IMR-90 (cell line): Measurements from ENCODE around the gene TRPM1. TPM values are rescaled to one million over a fixed set of nuclear protein-coding genes. Genes with fewer than 3 reads are reported as not detected.

Source experiments
- ATAC-seq: fragments of 200-7000 bp; cut with Tn5 transposase; 2 replicates; pipeline ENCODE4 v1.9.1; 2020; ENCODE audit warnings: low read depth, mild to moderate bottlenecking, moderate library complexity
- BruUV-seq: library from RNA; stranded (reverse); fragments of 400-500 nt; replicated peaks from 2 replicates; lab custom pipeline; 2021; lab: Mats Ljungman, UMichigan
- CTCF ChIA-PET: fragments of 300-600 bp; formaldehyde crosslinking; extraction: SDS; loops from one replicate; lab custom pipeline; 2021; ENCODE audit warnings: antibody characterized with exemption; lab: Yijun Ruan, JAX
- POLR2A ChIA-PET: fragments of 300-600 bp; sonication (Branson Sonifier 250); formaldehyde crosslinking; loops from one replicate; lab custom pipeline; 2022; ENCODE audit warnings: antibody characterized with exemption; ENCODE audit not compliant: unreplicated experiment; lab: Charles Lee
- DNase-seq: peaks from one replicate; pipeline ENCODE4 v3.0.0; 2013
- H2AFZ ChIP-seq: replicated peaks from 2 replicates; pipeline ENCODE3; 2013; ENCODE audit warnings: low read length, mild to moderate bottlenecking; ENCODE audit not compliant: poor library complexity
- H2AK5ac ChIP-seq: 2 replicates; pipeline ENCODE4 v1.6.1; 2013; ENCODE audit warnings: low read depth, low read length, inconsistent platforms
- H2AK9ac ChIP-seq: replicated peaks from 2 replicates; pipeline ENCODE3; 2013; ENCODE audit warnings: mild to moderate bottlenecking, low read depth, low read length, moderate library complexity; ENCODE audit not compliant: poor library complexity
- H2BK120ac ChIP-seq: 2 replicates; pipeline ENCODE4 v1.6.1; 2013; ENCODE audit warnings: low read depth, low read length, inconsistent platforms
- H2BK15ac ChIP-seq: 3 replicates; pipeline ENCODE4 v1.6.1; 2013; ENCODE audit warnings: low read depth, low read length, inconsistent platforms
- H2BK20ac ChIP-seq: 2 replicates; pipeline ENCODE4 v1.6.1; 2013; ENCODE audit warnings: low read depth, mild to moderate bottlenecking, inconsistent platforms, low read length, moderate library complexity
- H2BK5ac ChIP-seq: 2 replicates; pipeline ENCODE4 v1.6.1; 2013; ENCODE audit warnings: mild to moderate bottlenecking, low read depth, low read length, inconsistent platforms; ENCODE audit not compliant: poor library complexity, severe bottlenecking
- H3K14ac ChIP-seq: replicated peaks from 2 replicates; pipeline ENCODE4 v1.6.1; 2013; ENCODE audit warnings: low read depth, low read length, inconsistent platforms
- H3K18ac ChIP-seq: 2 replicates; pipeline ENCODE4 v1.6.1; 2013; ENCODE audit warnings: low read depth, low read length, control low read depth
- H3K23ac ChIP-seq: 2 replicates; pipeline ENCODE4 v1.6.1; 2013; ENCODE audit warnings: low read depth, low read length, inconsistent platforms
- H3K27ac ChIP-seq: 2 replicates; pipeline ENCODE4 v1.5.1; 2013; ENCODE audit warnings: mild to moderate bottlenecking, control low read depth, low read length; ENCODE audit not compliant: insufficient read depth
- H3K27me3 ChIP-seq: 2 replicates; pipeline ENCODE4 v1.6.1; 2013; ENCODE audit warnings: low read length; ENCODE audit not compliant: control insufficient read depth, insufficient read depth
- H3K36me3 ChIP-seq: 2 replicates; pipeline ENCODE4 v1.6.1; 2013; ENCODE audit warnings: low read length, mixed read lengths; ENCODE audit not compliant: control insufficient read depth, insufficient read depth
- H3K4ac ChIP-seq: 2 replicates; pipeline ENCODE4 v1.6.1; 2013; ENCODE audit warnings: low read depth, low read length, inconsistent platforms
- H3K4me1 ChIP-seq: 2 replicates; pipeline ENCODE4 v1.6.1; 2013; ENCODE audit warnings: low read length, mixed read lengths; ENCODE audit not compliant: control insufficient read depth, insufficient read depth
- H3K4me2 ChIP-seq: 2 replicates; pipeline ENCODE4 v1.6.1; 2013; ENCODE audit warnings: low read depth, mild to moderate bottlenecking, control low read depth, low read length, moderate library complexity
- H3K4me3 ChIP-seq: 2 replicates; pipeline ENCODE4 v1.5.1; 2013; ENCODE audit warnings: low read depth, mild to moderate bottlenecking, control low read depth, low read length, moderate library complexity; ENCODE audit not compliant: insufficient read depth
- H3K56ac ChIP-seq: 2 replicates; pipeline ENCODE4 v1.6.1; 2013; ENCODE audit warnings: low read length, inconsistent platforms; ENCODE audit not compliant: insufficient read depth; ENCODE audit errors: extremely low read depth
- H3K79me1 ChIP-seq, 2 experiments: 2 replicates each; pipeline ENCODE4 v1.6.1; 2013; ENCODE audit warnings: low read length in 2 of 2, inconsistent platforms in 1 of 2, low read depth in 1 of 2
- H3K9ac ChIP-seq: 2 replicates; pipeline ENCODE4 v1.6.1; 2013; ENCODE audit warnings: low read depth, low read length, control low read depth
- H3K9me1 ChIP-seq: 2 replicates; pipeline ENCODE4 v1.6.1; 2013; ENCODE audit warnings: low read length, inconsistent platforms; ENCODE audit not compliant: insufficient read depth
- H3K9me3 ChIP-seq: 2 replicates; pipeline ENCODE4 v1.6.1; 2013; ENCODE audit warnings: low read length; ENCODE audit not compliant: control insufficient read depth, insufficient read depth
- H4K20me1 ChIP-seq: 2 replicates; pipeline ENCODE4 v1.6.1; 2013; ENCODE audit warnings: low read length, inconsistent platforms; ENCODE audit not compliant: insufficient read depth
- H4K5ac ChIP-seq: 2 replicates; pipeline ENCODE4 v1.6.1; 2013; ENCODE audit warnings: mild to moderate bottlenecking, low read depth, low read length, control low read depth
- H4K8ac ChIP-seq, 2 experiments: 2 replicates each; pipeline ENCODE4 v1.6.1; 2013; ENCODE audit warnings: low read depth in 2 of 2, low read length in 2 of 2, control low read depth in 1 of 2, inconsistent platforms in 1 of 2
- H4K91ac ChIP-seq: 2 replicates; pipeline ENCODE4 v1.6.1; 2013; ENCODE audit warnings: low read depth, low read length, inconsistent platforms; ENCODE audit not compliant: insufficient read depth
- CHD1 ChIP-seq: IDR thresholded peaks from 2 replicates; pipeline ENCODE4 v1.6.1; 2012; ENCODE audit warnings: low read depth, low read length, improper control_type of control experiment
- CTCF ChIP-seq: conservative IDR thresholded peaks from 2 replicates; pipeline ENCODE4 v1.5.1; 2012; ENCODE audit warnings: mild to moderate bottlenecking, low read depth, low read length, improper control_type of control experiment
- MXI1 ChIP-seq: IDR thresholded peaks from 2 replicates; pipeline ENCODE4 v1.6.1; 2012; ENCODE audit warnings: low read depth, mild to moderate bottlenecking, low read length, moderate library complexity, borderline replicate concordance
- NFE2L2 ChIP-seq: fragments of 150-350 bp; IDR thresholded peaks from 2 replicates; pipeline ENCODE4 v1.6.1; 2016; ENCODE audit warnings: low read depth, mild to moderate bottlenecking, low read length
- RAD21 ChIP-seq: IDR thresholded peaks from 2 replicates; pipeline ENCODE4 v1.6.1; 2012; ENCODE audit warnings: low read length, improper control_type of control experiment
- WGBS, 2 experiments: methylation state at CpG; one replicate each; pipeline versions ENCODE4 v1.1.5 to v1.1.7; 2013; ENCODE audit warnings: missing lambda C conversion rate in 2 of 2; ENCODE audit not compliant: insufficient read length in 1 of 2; ENCODE audit errors: extremely low coverage in 2 of 2; 5-methylcytosine and 5-hydroxymethylcytosine counted together
- dilution Hi-C: fragments of 300-500 bp; cut with HindIII; formaldehyde crosslinking; loops from one replicate; pipeline ENCODE4 v1.14.3; 2018; ENCODE audit warnings: low sequenced_read_pairs; ENCODE audit not compliant: unreplicated experiment
- in situ Hi-C: fragments of 300-500 bp; cut with MboI; formaldehyde crosslinking; loops from 3 replicates; pipeline ENCODE4 v1.14.3; 2019; ENCODE audit warnings: low sequenced_read_pairs, inconsistent platforms, mixed read lengths
- intact Hi-C: fragments of 100-400 bp; cut with micrococcal nuclease; formaldehyde crosslinking; loops from 2 replicates; pipeline ENCODE4 v1.10.0; 2022
- polyA plus RNA-seq, 3 experiments: library from polyadenylated mRNA; depleted of rRNA; stranded (reverse); fragments of >200 nt; gene quantifications; 2 replicates each; pipeline ENCODE4 v1.2.3, GENCODE V29; 2012; ENCODE audit warnings: low replicate concordance in 1 of 3
- total RNA-seq: library from RNA; depleted of rRNA; stranded (reverse); fragments of >200 nt; gene quantifications from 2 replicates; pipeline ENCODE4 v1.2.3, GENCODE V29; 2012

TRPM1 gene
- total and polyA plus RNA-seq, 2 of the 4 experiments (the other 2 are of a cell fraction), result not detected

- no peak overlapping the region for H3K27ac ChIP-seq
- H2BK120ac ChIP-seq, result no peak overlapping the region
- intact Hi-C loops, result no loop called here
Measured at GRCh38 chr15:31019986-31020385, 81.5 kb downstream of the TRPM1 start.

More at GRCh38 chr15:31019986-31020385, 81.5 kb downstream of the TRPM1 start:
- H2AK5ac ChIP-seq, result peak overlapping the region; percentile 57; the same call in 1 of the 2 replicates
- TF ChIP-seq CTCF (no peak), MXI1 (no peak), CHD1 (no peak), RAD21 (no peak), NFE2L2 (no peak)
- H4K91ac ChIP-seq, result no peak overlapping the region
- no peak overlapping the region for H3K18ac ChIP-seq
- ChIA-PET POLR2A (no interaction called here), CTCF (no interaction called here)
- H2BK15ac ChIP-seq, result peak overlapping the region; percentile 55; the same call in 1 of the 3 replicates
- no peak overlapping the region for H2BK5ac ChIP-seq
- in situ Hi-C loops, result no loop called here
- no peak overlapping the region for H3K23ac ChIP-seq
- ATAC-seq (no peak), DNase-seq (no peak)
- no peaks in the 10 kb centered on the region for H3K36me3 ChIP-seq
- no peak overlapping the region for H3K56ac ChIP-seq
- H2AFZ ChIP-seq, result peak overlapping the region; percentile 47
- peaks cover 18% of the 10 kb centered on the region for H3K4me1 ChIP-seq
- H2BK20ac ChIP-seq, result peak overlapping the region; percentile 42; the same call in 1 of the 2 replicates
- WGBS, 2 experiments, result 100% methylated on average over 1 of the region's 3 CpGs; no CpG with 5 or more reads in 1 of the 2 experiments
- no peak overlapping the region; the same call in 1 of the 2 replicates for H4K5ac ChIP-seq
- H3K9me3 ChIP-seq, result no peaks in the 10 kb centered on the region
- no TSS peak for BruUV-seq
- H4K8ac ChIP-seq, result peak overlapping the region in 1 of 2 experiments; percentile 10; a peak in 1 of 4 replicates
- peaks cover 0 to 8% of the 10 kb centered on the region in 2 experiments; a peak in 1 of 4 replicates for H3K79me1 ChIP-seq
- peaks cover 18% of the 10 kb centered on the region for H3K9me1 ChIP-seq
- no peak overlapping the region for H2AK9ac ChIP-seq
- dilution Hi-C loops, result no loop called here
- no peak overlapping the region for H3K4me2 ChIP-seq
- no peak overlapping the region for H3K9ac ChIP-seq
- 0 out of 2 replicates have a peak overlapping the region, but pooled peaks have one; percentile 13 for H3K4ac ChIP-seq
- peak overlapping the region; percentile 61 for H3K14ac ChIP-seq
- no peak overlapping the region for H3K4me3 ChIP-seq
- H3K27me3 ChIP-seq, result no peaks in the 10 kb centered on the region
- H4K20me1 ChIP-seq, result no peaks in the 10 kb centered on the region
